Fibroblast of skin of left biceps (primary cell): ENCODE measurements around the gene COL21A1.
A peak's percentile ranks its signal among the peaks of the same experiment; 100 is the strongest.

Experiments
- DNase-seq, 2 experiments: peaks; one replicate each; pipeline ENCODE4 v3.0.0-alpha.2; 2013; ENCODE audit warnings: low read depth in 2 of 2

The COL21A1 gene

GRCh38 chr6:56245903-56246351 lies 1.5 kb downstream of the COL21A1 start:
- DNase-seq, result peak; percentile 81 to 86

- DNase-seq, result no peak
Measured at GRCh38 chr6:56244528-56245253, 2.7 kb downstream of the COL21A1 start.

GRCh38 chr6:56244089-56244488 lies 3.3 kb downstream of the COL21A1 start:
- no peak for DNase-seq

GRCh38 chr6:56243518-56244070 lies 3.8 kb downstream of the COL21A1 start:
- no peak for DNase-seq

GRCh38 chr6:56242346-56242745 lies 5.0 kb downstream of the COL21A1 start:
- DNase-seq, result no peak

- DNase-seq, result no peak
Measured at GRCh38 chr6:56241124-56241802, 6.1 kb downstream of the COL21A1 start.

- DNase-seq, result no peak
Measured at GRCh38 chr6:56238352-56238751, 9.0 kb downstream of the COL21A1 start.

- no peak for DNase-seq
Measured at GRCh38 chr6:56235245-56235644, 12.1 kb downstream of the COL21A1 start.

GRCh38 chr6:56232436-56232835 lies 14.9 kb downstream of the COL21A1 start:
- no peak for DNase-seq

GRCh38 chr6:56231827-56232226 lies 15.6 kb downstream of the COL21A1 start:
- no peak for DNase-seq

- no peak for DNase-seq
Measured at GRCh38 chr6:56230976-56231566, 16.3 kb downstream of the COL21A1 start.

- DNase-seq, result peak; percentile 82 to 84
Measured at GRCh38 chr6:56227071-56227879, 20.1 kb downstream of the COL21A1 start.

GRCh38 chr6:56223995-56224394 lies 23.4 kb downstream of the COL21A1 start:
- DNase-seq, result peak in 1 of 2 experiments; percentile 26

- peak; percentile 90 to 94 for DNase-seq
Measured at GRCh38 chr6:56222499-56222898, 24.9 kb downstream of the COL21A1 start.

- no peak for DNase-seq
Measured at GRCh38 chr6:56220078-56220477, 27.3 kb downstream of the COL21A1 start.

- DNase-seq, result no peak
Measured at GRCh38 chr6:56214703-56215101, 32.7 kb downstream of the COL21A1 start.

GRCh38 chr6:56214041-56214702 lies 33.2 kb downstream of the COL21A1 start:
- no peak for DNase-seq

GRCh38 chr6:56211724-56212123 lies 35.7 kb downstream of the COL21A1 start:
- DNase-seq, result no peak

- no peak for DNase-seq
Measured at GRCh38 chr6:56204134-56204533, 43.2 kb downstream of the COL21A1 start.

GRCh38 chr6:56199956-56200355 lies 47.4 kb downstream of the COL21A1 start:
- DNase-seq, result no peak

- DNase-seq, result no peak
Measured at GRCh38 chr6:56193846-56194245, 53.5 kb downstream of the COL21A1 start.
